ENCODE data around the gene ABCG8. TPM values are rescaled to one million over a fixed set of nuclear protein-coding genes. Genes with fewer than 3 reads are reported as not detected.

The ABCG8 gene
- total RNA-seq, 1 experiment from 2014 or later: 1.4 TPM

DNA sequence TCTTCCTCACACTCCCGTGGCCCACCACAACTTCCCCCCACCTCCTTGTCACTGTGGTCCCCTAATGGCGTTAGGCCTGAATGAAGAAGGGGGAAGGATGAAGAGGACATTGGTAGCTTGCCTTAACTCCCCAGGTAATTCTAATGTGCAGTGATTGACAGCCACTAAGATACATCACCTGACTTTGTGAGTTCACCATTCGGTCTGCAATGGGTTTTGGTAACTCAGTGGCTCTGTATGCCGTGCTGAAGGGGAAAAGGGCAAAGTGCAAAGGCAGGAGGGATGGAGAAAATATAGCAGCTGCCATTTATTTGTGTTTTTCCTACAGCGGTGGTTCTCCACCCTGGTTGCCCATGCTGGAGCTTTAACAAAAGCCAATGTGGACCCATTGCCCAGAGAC, 42.2 kb downstream of the ABCG8 start:
- no peak for TF ChIP-seq CTCF (IDR thresholded peaks at IDR 0.05; ENCODE audit: unreplicated experiment)
- CTCF ChIA-PET: no interaction called here
- Mint-ChIP-seq H3K4me1 (ENCODE audit: low read depth, unreplicated experiment) (no peaks in the 10 kb centered on the region), H3K9me3 (ENCODE audit: low read depth, unreplicated experiment) (no peaks in the 10 kb centered on the region), H3K27ac (ENCODE audit: unreplicated experiment) (peak overlapping the region; percentile 17), H3K4me3 (ENCODE audit: low read depth, unreplicated experiment) (no peak overlapping the region), H3K27me3 (ENCODE audit: unreplicated experiment) (peaks cover 8% of the 10 kb centered on the region), H3K36me3 (ENCODE audit: insufficient read depth, unreplicated experiment) (peaks cover 14% of the 10 kb centered on the region)
- DNase-seq: no peak
- intact Hi-C loops (cut with micrococcal nuclease; ENCODE audit: unreplicated experiment): loop anchor here (10.0 kb wide), 1 partner anchor 276 kb away; no protein-coding TSS in a partner anchor
- no TSS peak for BruUV-seq (replicated peaks)

DNA sequence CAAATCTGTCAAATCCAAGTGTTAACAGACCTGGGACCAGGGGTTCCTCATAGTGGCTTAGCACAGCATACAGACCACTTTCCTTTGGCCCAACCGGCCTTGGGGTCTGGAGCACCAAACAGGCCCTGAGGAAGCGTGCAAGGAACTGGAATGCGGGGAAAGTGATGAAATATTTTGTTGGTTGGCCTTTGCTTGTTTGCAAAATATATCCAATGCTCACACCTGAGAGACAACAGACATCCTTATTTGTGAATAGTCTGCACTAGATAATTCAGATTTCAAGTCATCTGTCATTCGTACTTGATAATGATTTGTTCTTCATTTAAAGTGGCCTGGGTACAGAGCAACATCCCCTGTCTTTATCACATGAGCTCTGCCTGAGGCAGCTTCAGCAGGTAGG, 43.5 kb downstream of the ABCG8 start:
- CTCF ChIA-PET: no interaction called here
- H3K4me3 Mint-ChIP-seq (ENCODE audit: low read depth, unreplicated experiment): no peak overlapping the region
- peaks cover 25% of the 10 kb centered on the region for H3K36me3 Mint-ChIP-seq (ENCODE audit: insufficient read depth, unreplicated experiment)
- DNase-seq: no peak
- no peak for TF ChIP-seq CTCF (IDR thresholded peaks at IDR 0.05; ENCODE audit: unreplicated experiment)
- no peaks in the 10 kb centered on the region for H3K9me3 Mint-ChIP-seq (ENCODE audit: low read depth, unreplicated experiment)
- intact Hi-C loops (cut with micrococcal nuclease; ENCODE audit: unreplicated experiment): loop anchor here (10.0 kb wide), 1 partner anchor 278 kb away; no protein-coding TSS in a partner anchor
- TSS peak; percentile 4 for BruUV-seq (replicated peaks)
- H3K4me1 Mint-ChIP-seq (ENCODE audit: low read depth, unreplicated experiment): no peaks in the 10 kb centered on the region
- H3K27me3 Mint-ChIP-seq (ENCODE audit: unreplicated experiment): no peaks in the 10 kb centered on the region
- no peak overlapping the region for H3K27ac Mint-ChIP-seq (ENCODE audit: unreplicated experiment)

GRCh38 chr2:43884689-43885088, 45.9 kb downstream of the ABCG8 start:
- intact Hi-C loops (cut with micrococcal nuclease; ENCODE audit: unreplicated experiment): loop anchor here (10.0 kb wide), 1 partner anchor 280 kb away; no protein-coding TSS in a partner anchor
- Mint-ChIP-seq H3K4me1 (ENCODE audit: low read depth, unreplicated experiment) (no peaks in the 10 kb centered on the region), H3K27me3 (ENCODE audit: unreplicated experiment) (no peaks in the 10 kb centered on the region), H3K4me3 (ENCODE audit: low read depth, unreplicated experiment) (no peak overlapping the region), H3K36me3 (ENCODE audit: insufficient read depth, unreplicated experiment) (peaks cover 43% of the 10 kb centered on the region), H3K27ac (ENCODE audit: unreplicated experiment) (no peak overlapping the region), H3K9me3 (ENCODE audit: low read depth, unreplicated experiment) (no peaks in the 10 kb centered on the region)
- DNase-seq: no peak
- no TSS peak for BruUV-seq (replicated peaks)
- TF ChIP-seq CTCF (IDR thresholded peaks at IDR 0.05; ENCODE audit: unreplicated experiment): no peak
- CTCF ChIA-PET: no interaction called here

DNA sequence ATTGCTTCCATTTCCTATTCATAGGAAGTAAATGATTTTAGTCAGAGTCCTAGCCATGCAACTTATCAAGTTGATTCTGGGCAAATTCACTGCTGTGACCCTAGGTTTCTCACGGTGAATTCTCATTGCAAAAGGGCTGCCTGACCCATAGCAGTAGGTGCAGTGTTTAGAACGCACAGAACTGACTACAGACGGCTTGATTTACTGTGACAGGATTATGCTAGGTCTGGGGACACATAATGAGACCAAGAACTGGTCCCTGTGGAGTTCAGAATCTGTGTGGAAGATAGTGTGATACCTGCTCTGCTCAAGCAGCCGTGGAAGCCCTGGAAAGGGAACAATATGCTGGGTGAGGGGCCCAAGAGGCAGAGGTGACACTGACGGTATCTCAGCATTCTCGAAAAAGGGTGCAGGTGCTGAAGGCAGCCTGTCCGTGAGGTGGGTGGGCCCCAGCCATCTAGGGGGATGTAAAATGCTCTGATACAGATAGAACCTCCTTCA, 46.4 kb downstream of the ABCG8 start:
- intact Hi-C loops (cut with micrococcal nuclease; ENCODE audit: unreplicated experiment): loop anchor here (10.0 kb wide), 1 partner anchor 280 kb away; no protein-coding TSS in a partner anchor
- no TSS peak for BruUV-seq (replicated peaks)
- no peak for DNase-seq
- Mint-ChIP-seq H3K27ac (ENCODE audit: unreplicated experiment) (no peak overlapping the region), H3K9me3 (ENCODE audit: low read depth, unreplicated experiment) (no peaks in the 10 kb centered on the region), H3K27me3 (ENCODE audit: unreplicated experiment) (no peaks in the 10 kb centered on the region), H3K4me3 (ENCODE audit: low read depth, unreplicated experiment) (no peak overlapping the region), H3K36me3 (ENCODE audit: insufficient read depth, unreplicated experiment) (peaks cover 48% of the 10 kb centered on the region), H3K4me1 (ENCODE audit: low read depth, unreplicated experiment) (no peaks in the 10 kb centered on the region)
- CTCF ChIA-PET: no interaction called here
- TF ChIP-seq CTCF (IDR thresholded peaks at IDR 0.05; ENCODE audit: unreplicated experiment): no peak
